GM21529 (cell line): ENCODE data around the gene PGK1.

ENCODE experiments used
- ATAC-seq: cut with Tn5 transposase; IDR thresholded peaks from one replicate; pipeline ENCODE4 v1.9.1; 2021; ENCODE audit not compliant: unreplicated experiment

PGK1 gene

DNA sequence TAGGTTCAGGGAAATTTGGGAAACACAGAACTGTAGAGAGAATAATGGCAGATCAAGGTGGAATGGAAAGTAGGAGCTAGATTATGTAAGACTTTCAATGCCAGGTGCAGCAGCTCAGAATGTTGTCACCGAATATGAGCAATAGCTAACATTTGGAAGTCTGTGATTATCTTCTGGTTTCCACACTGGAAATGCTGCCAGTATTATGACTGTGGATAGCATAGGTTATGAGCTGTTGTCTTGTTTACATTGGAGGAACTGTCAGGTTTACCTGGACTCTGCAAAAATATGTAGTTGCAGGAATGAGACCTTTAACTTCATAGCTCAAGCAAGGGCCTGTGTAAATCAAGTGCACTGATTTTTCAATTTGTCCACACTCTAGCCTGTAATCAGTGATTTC, 61.4 kb downstream of the PGK1 start:
- no peak for ATAC-seq

DNA sequence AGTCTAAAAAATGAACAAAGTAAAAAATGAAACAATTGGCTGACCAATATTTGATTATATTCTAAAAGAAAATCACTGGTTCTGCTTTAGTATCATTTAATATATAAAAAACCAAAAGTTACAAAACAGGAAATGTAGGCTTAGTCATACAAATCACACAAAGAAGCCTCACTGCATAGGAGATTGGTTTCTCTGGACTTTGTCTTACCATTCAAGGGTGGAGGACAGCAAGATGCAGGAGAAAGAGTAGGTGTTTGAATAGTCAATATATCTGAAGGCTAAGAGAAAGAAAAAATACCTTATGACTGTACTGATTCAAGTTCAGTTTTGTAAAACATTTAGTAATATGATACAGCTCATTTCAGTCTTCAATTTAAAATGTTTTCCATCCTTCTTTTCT, 64.0 kb downstream of the PGK1 start:
- no peak for ATAC-seq
